Measurements from ENCODE around the gene PGAP6.
A peak's percentile ranks its signal among the peaks of the same experiment; 100 is the strongest.
"Not testable (repeated sequence)": the region's sequence is repeated elsewhere in the genome, so short reads cannot be mapped to it uniquely, and the experiment has no call there.

The PGAP6 gene, protein sequence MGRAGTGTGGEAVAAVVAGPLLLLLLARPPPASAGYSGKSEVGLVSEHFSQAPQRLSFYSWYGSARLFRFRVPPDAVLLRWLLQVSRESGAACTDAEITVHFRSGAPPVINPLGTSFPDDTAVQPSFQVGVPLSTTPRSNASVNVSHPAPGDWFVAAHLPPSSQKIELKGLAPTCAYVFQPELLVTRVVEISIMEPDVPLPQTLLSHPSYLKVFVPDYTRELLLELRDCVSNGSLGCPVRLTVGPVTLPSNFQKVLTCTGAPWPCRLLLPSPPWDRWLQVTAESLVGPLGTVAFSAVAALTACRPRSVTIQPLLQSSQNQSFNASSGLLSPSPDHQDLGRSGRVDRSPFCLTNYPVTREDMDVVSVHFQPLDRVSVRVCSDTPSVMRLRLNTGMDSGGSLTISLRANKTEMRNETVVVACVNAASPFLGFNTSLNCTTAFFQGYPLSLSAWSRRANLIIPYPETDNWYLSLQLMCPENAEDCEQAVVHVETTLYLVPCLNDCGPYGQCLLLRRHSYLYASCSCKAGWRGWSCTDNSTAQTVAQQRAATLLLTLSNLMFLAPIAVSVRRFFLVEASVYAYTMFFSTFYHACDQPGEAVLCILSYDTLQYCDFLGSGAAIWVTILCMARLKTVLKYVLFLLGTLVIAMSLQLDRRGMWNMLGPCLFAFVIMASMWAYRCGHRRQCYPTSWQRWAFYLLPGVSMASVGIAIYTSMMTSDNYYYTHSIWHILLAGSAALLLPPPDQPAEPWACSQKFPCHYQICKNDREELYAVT

GRCh38 chr16:381789-382717 lies at the start of gene PGAP6:
Gene PGAP6 (minus strand): TSS chr16:381978. CDS start chr16:381821, 157 bp downstream.
- peak; percentile 60 for DNase-seq

DNA sequence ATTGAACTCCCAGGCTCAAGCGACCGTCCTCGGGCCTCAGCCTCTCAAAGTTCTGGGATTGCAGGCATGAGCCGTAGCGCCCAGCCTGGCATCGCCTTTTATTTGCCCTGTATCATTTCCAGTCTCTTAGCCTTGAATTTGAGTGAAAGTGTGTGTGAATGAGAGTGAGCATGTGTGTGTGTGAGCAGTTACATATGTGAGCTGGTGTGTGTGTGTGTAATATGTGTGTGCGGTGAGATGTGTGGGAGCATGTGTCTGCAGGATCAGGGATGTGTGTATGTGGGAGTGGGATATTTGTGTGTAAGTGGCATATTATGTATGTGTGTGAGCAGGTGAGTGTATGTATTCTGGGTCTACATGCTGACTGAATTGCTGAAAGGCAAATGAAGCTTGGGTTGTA lies 49.1 kb upstream of the PGAP6 start:
- DNase-seq = no peak

GRCh38 chr16:427250-427649 lies 45.5 kb upstream of the PGAP6 start:
- DNase-seq = no peak

- no peak for DNase-seq
These were observed 45.1 kb upstream of the PGAP6 start for GRCh38 chr16:426906-427249.

DNA sequence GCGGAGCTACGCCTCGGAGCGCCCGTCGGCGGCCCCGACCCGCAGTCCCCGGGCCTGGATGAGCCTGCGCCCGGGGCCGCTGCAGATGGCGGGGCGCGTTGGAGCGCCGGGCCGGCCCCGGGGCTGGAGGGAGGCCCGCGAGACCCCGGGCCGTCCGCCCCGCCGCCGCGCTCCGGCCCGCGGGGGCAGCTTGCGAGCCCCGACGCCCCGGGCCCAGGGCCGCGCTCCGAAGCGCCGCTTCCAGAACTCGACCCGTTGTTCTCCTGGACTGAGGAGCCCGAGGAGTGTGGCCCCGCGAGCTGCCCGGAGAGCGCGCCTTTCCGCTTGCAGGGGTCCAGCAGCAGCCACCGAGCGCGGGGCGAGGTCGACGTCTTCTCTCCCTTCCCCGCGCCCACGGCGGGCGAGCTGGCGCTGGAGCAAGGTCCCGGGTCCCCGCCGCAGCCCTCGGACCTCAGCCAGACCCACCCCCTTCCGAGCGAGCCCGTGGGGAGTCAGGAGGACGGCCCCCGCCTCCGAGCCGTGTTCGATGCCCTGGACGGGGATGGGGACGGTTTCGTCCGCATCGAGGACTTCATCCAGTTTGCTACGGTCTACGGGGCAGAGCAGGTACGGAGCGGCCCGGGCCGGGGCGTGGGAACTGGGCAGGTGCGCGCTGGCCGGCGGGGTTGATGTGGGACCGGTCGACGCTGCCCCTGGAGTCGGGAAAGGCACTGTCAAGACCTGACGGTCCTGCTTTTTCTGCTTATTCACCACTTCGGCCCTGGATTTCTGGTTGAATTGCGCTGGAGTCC lies 44.5 kb upstream of the PGAP6 start:
- DNase-seq = no peak

- peak; percentile 49 for DNase-seq
These were observed 43.9 kb upstream of the PGAP6 start for GRCh38 chr16:425740-426114.

- peak; percentile 78 for DNase-seq
These were observed 43.4 kb upstream of the PGAP6 start, which contains the start of gene RAB11FIP3 for GRCh38 chr16:425082-425718. Gene RAB11FIP3 (plus strand): TSS chr16:425649. CDS start chr16:426007, 358 bp downstream.

DNA sequence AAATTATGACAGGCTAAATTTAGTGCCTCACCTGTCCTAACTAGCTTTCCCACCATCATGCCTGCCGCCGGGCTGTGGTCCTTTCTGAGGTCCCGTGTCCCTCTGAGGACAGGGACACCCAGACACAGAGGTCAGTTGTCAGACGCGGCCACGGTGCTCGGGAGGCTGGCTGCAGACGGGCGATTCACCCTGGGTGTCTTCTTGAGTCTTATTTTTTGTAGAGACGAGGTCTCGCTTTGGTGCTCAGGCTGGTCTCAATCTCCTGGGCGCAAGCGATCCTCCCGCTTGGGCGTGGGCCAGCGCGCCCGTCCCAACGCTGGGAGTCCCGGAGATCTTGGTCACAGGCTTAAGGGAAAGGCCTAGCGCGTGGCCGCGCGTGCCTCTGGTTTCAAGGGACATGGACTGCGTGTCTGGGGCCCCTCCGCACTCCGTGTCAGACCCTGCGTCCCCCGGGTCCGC lies 42.9 kb upstream of the PGAP6 start:
- DNase-seq = no peak

DNA sequence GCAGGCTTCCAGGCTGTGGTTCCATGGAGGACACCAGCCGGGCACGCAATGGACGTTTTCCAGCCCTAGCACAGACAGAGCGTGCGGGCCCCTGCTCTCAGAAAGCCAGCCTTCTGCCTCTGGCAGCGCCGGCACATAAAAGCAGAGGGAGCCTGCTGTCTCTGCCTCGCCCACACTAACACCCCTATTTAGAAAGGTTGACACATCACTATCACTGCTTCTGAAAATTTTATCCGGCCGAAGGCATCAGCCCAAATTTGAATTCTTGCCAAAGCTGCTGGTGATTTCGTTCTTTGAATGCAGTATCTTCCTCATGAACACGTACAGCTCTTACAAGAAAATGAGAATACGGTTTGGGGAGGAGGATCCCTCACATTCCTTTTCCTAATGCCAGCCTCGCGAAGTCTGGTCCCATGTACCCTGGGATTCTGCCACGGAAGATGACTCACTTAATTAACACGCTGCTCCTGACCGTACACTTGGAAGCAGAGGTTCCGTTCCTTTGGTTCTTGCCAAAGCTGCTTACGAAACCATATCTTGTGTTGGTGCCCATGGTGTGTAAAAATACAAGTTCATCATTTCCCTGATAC lies 42.4 kb upstream of the PGAP6 start:
- no peak for DNase-seq

DNA sequence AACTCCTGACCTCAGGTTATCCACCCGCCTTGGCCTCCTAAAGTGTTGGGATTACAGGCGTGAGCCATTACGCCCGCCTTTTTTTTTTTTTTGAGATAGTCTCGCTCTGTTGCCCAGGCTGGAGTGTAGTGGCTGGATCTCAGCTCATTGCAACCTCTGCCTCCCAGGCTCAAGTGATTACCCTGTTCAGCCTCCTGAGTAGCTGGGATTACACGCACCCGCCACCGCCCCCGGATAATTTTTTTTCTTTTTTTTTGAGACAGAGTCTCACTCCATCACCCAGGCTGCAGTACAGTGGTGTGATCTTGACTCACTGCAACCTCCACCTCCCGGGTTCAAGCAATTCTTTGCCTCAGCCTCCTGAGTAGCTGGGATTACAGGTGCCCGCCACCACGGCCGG lies 40.4 kb upstream of the PGAP6 start:
- not testable (repeated sequence) for DNase-seq

DNA sequence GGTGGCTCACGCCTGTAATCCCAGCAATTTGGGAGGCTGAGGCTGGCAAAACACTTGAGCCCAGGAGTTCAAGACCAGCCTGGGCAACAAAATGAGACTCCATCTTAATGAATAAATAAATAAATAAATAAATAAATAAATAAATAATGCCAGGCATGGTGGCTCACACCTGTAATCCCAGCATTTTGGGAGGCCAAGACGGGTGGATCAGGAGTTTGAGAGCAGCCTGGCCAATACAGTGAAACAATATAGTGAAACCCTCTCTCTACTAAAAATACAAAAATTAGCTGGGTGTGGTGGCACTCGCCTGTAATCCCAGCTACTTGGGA lies 33.4 kb upstream of the PGAP6 start:
- DNase-seq = not testable (repeated sequence)

- DNase-seq = no peak
These were observed 32.8 kb upstream of the PGAP6 start for GRCh38 chr16:414395-415169.

DNA sequence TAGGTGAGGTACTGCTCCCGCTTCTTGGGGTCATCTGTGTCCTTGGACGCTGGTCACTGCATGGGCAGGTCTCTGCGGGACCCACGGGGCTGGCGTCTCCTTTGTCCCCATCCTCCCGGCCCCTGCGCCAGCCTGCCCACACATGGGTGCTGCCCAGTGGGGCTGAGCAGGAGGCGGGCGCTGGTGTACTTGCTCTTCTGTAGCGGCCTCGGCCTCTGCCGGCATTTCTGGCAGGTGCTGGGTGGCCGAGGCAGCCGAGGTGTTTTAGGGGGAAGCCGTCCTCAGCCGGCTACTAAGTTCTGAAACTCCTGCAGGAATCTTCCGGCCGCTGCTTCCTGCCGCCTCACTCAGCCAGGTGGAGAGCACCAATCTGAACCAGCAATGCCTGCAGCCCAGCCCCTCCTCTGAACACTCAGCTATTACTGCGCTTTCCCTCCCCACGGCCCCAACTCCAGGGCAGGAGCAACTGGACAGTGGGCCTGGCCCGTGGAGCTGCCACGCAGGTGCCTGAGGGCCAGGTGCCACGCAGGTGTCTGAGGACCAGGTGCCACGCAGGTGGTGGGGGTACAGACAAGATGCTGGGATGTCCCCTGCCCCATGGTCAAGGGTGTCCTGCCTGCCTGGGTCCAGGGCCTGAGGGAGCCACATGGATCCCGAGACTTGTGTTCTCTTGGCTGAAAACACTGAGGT lies 29.9 kb upstream of the PGAP6 start:
- no peak for DNase-seq

DNA sequence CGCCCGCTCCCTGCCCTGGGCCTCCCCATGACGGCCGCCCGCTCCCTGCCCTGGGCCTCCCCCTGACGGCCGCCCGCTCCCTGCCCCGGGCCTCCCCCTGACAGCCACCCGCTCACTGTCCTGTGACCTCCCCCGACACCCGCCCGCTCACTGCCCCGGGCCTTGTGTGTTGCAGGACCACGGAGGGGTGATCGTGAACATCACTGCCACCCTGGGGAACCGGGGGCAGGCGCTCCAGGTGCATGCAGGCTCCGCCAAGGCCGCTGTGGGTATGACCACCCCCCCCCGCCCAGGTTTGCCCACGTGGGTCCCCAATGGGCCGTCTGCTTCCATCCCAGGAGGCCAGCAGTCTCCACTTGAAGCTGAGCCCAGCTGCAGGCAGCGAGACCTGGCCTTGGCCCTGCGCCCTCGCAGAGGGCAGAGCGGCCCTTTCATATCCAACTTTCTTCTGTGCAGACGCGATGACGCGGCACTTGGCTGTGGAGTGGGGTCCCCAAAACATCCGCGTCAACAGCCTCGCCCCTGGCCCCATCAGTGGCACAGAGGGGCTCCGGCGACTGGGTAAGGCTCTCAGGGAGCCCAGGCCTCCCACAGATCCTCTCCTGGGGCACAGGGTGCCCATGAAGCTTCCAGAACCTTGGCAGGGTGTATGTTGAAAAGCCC lies 28.9 kb upstream of the PGAP6 start:
- DNase-seq = no peak

- no peak for DNase-seq
These were observed 25.5 kb upstream of the PGAP6 start for GRCh38 chr16:407253-407652.

DNA sequence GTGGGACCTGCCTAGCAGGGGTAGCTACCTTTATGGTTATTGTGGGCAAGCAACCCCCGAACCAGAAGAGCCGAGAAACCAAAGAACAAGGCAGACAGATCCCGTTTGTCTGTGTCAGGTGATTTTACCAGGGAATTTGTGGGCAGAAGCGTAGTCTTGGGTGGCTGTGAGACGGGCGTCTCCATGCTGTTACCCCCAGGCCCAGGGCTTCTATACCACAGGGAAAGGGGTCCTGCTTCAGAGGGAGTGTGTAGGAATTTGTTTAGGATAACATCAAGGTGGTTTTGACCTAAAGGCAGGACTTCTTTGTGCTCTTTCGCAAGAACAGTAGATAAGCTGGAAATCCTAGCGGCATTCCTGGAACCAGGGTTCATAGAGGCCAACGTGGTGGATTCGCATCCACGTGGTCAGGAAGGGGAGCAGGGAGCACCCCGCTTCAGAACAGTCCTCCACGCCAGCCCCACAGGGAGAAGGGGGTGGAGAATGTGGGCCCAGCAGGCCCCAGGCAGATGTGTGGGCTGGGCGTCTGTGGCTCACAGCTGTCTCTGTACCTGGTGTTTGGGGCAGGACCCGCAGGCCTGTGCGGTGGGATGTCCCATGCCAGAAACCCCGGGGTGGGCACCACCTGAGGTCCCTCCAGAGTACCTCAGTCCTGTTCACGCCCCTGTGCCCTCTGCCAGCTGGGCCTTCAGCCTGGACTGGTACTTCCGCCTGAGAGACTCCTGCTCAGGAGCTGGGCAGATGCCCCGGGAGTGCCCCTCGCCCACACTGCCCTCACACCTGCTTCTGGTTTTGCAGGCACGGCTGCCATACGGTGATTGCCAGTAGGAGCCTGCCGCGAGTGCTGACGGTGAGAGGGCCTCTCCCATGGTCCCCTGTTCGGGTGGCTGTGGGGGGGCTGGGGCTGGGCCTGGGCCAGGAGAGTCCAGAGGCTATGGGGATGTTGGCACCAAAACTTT lies 24.0 kb upstream of the PGAP6 start:
- DNase-seq = no peak

DNA sequence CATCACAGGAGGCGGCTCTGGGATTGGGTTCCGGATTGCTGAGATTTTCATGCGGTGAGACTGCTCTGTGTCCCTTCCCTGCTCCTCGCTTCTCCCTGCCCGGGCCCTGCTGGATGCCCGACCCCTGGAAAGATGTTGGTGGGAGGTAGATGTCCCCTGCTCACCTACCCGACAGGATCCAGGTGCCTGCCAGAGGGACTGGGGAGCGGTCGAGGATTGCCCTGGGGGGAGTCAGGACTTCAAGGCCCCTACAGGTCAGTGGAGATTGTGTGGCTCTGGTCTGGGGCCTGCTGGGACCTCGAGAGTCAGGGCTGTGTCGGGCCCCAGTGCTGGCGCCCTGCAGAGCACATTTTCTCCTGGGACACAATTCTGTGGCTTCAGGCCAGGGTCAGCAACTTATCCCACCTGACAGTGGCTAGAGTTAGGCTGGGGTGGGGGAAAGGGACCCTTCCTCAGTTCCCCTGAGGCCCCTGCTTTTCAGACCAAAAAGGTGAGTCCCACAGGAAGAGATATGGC lies 23.3 kb upstream of the PGAP6 start:
- DNase-seq = no peak

Measured in stimulated activated naive CD4-positive, alpha-beta T cell treated with Interleukin-2 at 50 U/mL for 16 hours (primary cell).